OCI-LY7 (cell line): ENCODE data around the gene SCP2D1. TPM values are rescaled to one million over a fixed set of nuclear protein-coding genes. Genes with fewer than 3 reads are reported as not detected.

Source experiments
- Bru-seq: library from RNA; stranded (reverse); fragments of 400-500 nt; gene quantifications from one replicate; lab custom pipeline; 2021; lab: Mats Ljungman, UMichigan
- BruChase-seq, 2 experiments: library from RNA; stranded (reverse); fragments of 400-500 nt; gene quantifications; one replicate each; lab custom pipeline; 2021; lab: Mats Ljungman, UMichigan
- BruUV-seq: library from RNA; stranded (reverse); fragments of 400-500 nt; replicated peaks from 2 replicates; lab custom pipeline; 2021; lab: Mats Ljungman, UMichigan
- CTCF ChIA-PET: fragments of 300-600 bp; sonication (Branson Sonifier 250); formaldehyde crosslinking; loops from one replicate; lab custom pipeline; 2022; ENCODE audit warnings: antibody characterized with exemption; ENCODE audit not compliant: unreplicated experiment; lab: Charles Lee
- POLR2A ChIA-PET: fragments of 300-600 bp; sonication (Branson Sonifier 250); formaldehyde crosslinking; loops from one replicate; lab custom pipeline; 2022; ENCODE audit warnings: antibody characterized with exemption; lab: Charles Lee
- DNase-seq: peaks from one replicate; pipeline ENCODE4 v3.0.0-alpha.2; 2015; ENCODE audit warnings: low spot score
- H2AFZ ChIP-seq: fragments of 200-600 bp; sonication (generic), shearing (Covaris generic); 2 replicates; pipeline ENCODE4 v1.6.1; 2014; ENCODE audit warnings: mild to moderate bottlenecking, antibody characterized with exemption, low read length, moderate library complexity
- H3K27ac ChIP-seq: fragments of 200-600 bp; sonication (generic); 2 replicates; pipeline ENCODE4 v1.5.1; 2014; ENCODE audit warnings: mixed run types, low read depth, mild to moderate bottlenecking, moderate library complexity, low read length, inconsistent platforms; ENCODE audit not compliant: poor library complexity, severe bottlenecking
- H3K36me3 ChIP-seq: fragments of 200-600 bp; sonication (generic); 2 replicates; pipeline ENCODE4 v1.6.1; 2014; ENCODE audit warnings: mild to moderate bottlenecking, antibody characterized with exemption, low read length, moderate library complexity, mixed read lengths; ENCODE audit not compliant: insufficient read depth
- H3K4me1 ChIP-seq: fragments of 200-600 bp; sonication (generic); 2 replicates; pipeline ENCODE4 v1.5.1; 2014; ENCODE audit warnings: mild to moderate bottlenecking, low read length; ENCODE audit not compliant: insufficient read depth, poor library complexity, severe bottlenecking
- H3K4me2 ChIP-seq: fragments of 200-600 bp; sonication (generic); 2 replicates; pipeline ENCODE4 v1.6.1; 2014; ENCODE audit warnings: mild to moderate bottlenecking, low read length
- H3K4me3 ChIP-seq: fragments of 200-600 bp; sonication (generic); 2 replicates; pipeline ENCODE4 v1.5.1; 2014; ENCODE audit warnings: mild to moderate bottlenecking, low read depth, low read length; ENCODE audit not compliant: poor library complexity, severe bottlenecking
- H3K79me2 ChIP-seq: fragments of 200-600 bp; sonication (generic); 2 replicates; pipeline ENCODE4 v1.6.1; 2016; ENCODE audit warnings: low read depth, mild to moderate bottlenecking, low read length, moderate library complexity, mixed read lengths; ENCODE audit not compliant: insufficient read depth
- H3K9me2 ChIP-seq: fragments of 200-600 bp; sonication (generic); 2 replicates; pipeline ENCODE4 v1.6.1; 2016; ENCODE audit warnings: mild to moderate bottlenecking, low read length, mixed read lengths; ENCODE audit not compliant: insufficient read depth
- H3K9me3 ChIP-seq: fragments of 200-600 bp; sonication (generic); 2 replicates; pipeline ENCODE4 v1.6.1; 2014; ENCODE audit warnings: mild to moderate bottlenecking, mixed run types, low read length, mixed read lengths
- H4K20me1 ChIP-seq: fragments of 200-600 bp; sonication (generic); 2 replicates; pipeline ENCODE4 v1.6.1; 2014; ENCODE audit warnings: mild to moderate bottlenecking, antibody characterized with exemption, low read length, moderate library complexity, mixed read lengths; ENCODE audit not compliant: insufficient read depth
- EZH2phosphoT487 ChIP-seq: fragments of 200-600 bp; sonication (generic); IDR thresholded peaks from 2 replicates; pipeline ENCODE4 v1.6.1; 2018; ENCODE audit warnings: low read depth, borderline replicate concordance, mild to moderate bottlenecking, mixed run types, antibody characterized with exemption, low read length, moderate library complexity, mixed read lengths
- intact Hi-C: fragments of 100-400 bp; cut with micrococcal nuclease; formaldehyde crosslinking; loops from one replicate; pipeline ENCODE4 v1.10.0; 2022; ENCODE audit not compliant: unreplicated experiment
- long read RNA-seq: library from polyadenylated mRNA; stranded (forward); transcript quantifications from one replicate; pipeline ENCODE4 v2.0.0, GENCODE V29; 2022
- total RNA-seq, 2 experiments: library from RNA; depleted of rRNA in 1 of 2; stranded (reverse); fragments of >200 nt in 1 of 2; shearing (Covaris generic) in 1 of 2; gene quantifications; 2 replicates each; pipeline ENCODE4 v1.2.3, GENCODE V29; 2014 to 2022
- TF ChIP-seq, protein P1 (sequence below): fragments of 200-600 bp; sonication (generic); conservative IDR thresholded peaks from 2 replicates; pipeline ENCODE4 v1.5.1; 2014; ENCODE audit warnings: mild to moderate bottlenecking, antibody characterized with exemption, low read length, moderate library complexity, mixed read lengths

The SCP2D1 gene
- total RNA-seq (2014; rRNA removed; shearing (Covaris generic)) (not detected in 2 replicates), total RNA-seq (2022) (not detected in 2 replicates), Bru-seq, nascent RNA (not detected), BruChase-seq, experiment 1, labeled RNA remaining after a 6-hour chase (not detected), BruChase-seq, experiment 2, labeled RNA remaining after a 2-hour chase (not detected)
- long read RNA-seq = 0 reads

DNA sequence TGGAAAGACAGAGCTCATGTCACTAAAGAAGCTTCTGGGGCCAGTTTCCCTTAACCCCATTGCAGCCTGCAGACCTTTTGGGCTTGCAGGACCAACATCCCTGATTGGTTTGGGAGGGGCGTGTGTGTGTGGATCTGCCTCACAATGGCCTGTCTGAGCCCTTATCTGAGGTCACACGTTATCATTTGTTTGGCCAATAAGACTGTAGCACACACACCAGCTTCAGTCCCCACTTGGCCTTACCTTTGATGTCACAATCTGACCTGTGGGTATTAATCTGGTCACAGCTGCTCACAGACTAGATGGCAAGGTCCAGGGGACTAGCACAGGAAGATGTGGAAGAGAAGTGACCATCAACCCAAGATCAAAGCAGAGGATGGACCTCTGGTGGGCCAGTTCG, at the start of gene SCP2D1:
SCP2D1 (plus strand) TSS at position 301 of the 400 bp plus-strand sequence; CDS start at position 334, 33 bp downstream.
- no peak for DNase-seq
- BruUV-seq = no TSS peak
- TF ChIP-seq EZH2phosphoT487 = no peak
- TF ChIP-seq, protein P1, sequence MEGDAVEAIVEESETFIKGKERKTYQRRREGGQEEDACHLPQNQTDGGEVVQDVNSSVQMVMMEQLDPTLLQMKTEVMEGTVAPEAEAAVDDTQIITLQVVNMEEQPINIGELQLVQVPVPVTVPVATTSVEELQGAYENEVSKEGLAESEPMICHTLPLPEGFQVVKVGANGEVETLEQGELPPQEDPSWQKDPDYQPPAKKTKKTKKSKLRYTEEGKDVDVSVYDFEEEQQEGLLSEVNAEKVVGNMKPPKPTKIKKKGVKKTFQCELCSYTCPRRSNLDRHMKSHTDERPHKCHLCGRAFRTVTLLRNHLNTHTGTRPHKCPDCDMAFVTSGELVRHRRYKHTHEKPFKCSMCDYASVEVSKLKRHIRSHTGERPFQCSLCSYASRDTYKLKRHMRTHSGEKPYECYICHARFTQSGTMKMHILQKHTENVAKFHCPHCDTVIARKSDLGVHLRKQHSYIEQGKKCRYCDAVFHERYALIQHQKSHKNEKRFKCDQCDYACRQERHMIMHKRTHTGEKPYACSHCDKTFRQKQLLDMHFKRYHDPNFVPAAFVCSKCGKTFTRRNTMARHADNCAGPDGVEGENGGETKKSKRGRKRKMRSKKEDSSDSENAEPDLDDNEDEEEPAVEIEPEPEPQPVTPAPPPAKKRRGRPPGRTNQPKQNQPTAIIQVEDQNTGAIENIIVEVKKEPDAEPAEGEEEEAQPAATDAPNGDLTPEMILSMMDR = no peak
- Histone ChIP-seq H4K20me1 (no peaks in the 10 kb centered on the region), H3K9me2 (no peaks in the 10 kb centered on the region), H2AFZ (no peak within 1 kb of the TSS), H3K36me3 (no peaks in the 10 kb centered on the region), H3K79me2 (no peaks in the 10 kb centered on the region), H3K9me3 (no peaks in the 10 kb centered on the region), H3K4me1 (no peaks in the 10 kb centered on the region), H3K4me2 (no peak within 1 kb of the TSS), H3K27ac (no peak within 1 kb of the TSS), H3K4me3 (no peak within 1 kb of the TSS)
- POLR2A ChIA-PET = interaction anchor here (0.6 kb wide), 2 partner anchors 33 to 352 kb away, joined by 3 read pairs; no protein-coding TSS in a partner anchor
- CTCF ChIA-PET = no interaction called here
- intact Hi-C loops = no loop called here

DNA sequence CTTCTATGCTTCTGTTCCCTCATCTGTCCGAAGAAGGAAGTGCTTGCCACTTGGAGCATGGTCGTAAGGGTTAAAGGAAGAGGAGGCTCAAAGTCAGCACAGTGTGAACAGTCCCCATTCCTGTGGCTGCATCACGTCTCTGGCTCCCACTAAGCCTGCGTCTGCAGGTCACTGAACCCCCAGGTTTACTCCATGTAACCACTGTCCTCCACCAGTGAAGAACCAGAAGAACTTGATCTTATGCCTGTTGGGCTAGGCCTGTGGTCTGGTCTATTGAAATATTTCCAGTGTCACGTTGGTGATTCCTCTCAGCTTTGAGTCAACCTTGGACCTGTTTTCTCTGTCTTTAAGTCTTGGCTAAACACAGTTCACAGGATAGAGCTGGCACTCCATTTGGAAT, 45.9 kb upstream of the SCP2D1 start:
- TF ChIP-seq, protein P1 = no peak
- no peak for TF ChIP-seq EZH2phosphoT487
- H3K4me3 ChIP-seq = no peak overlapping the region
- BruUV-seq = no TSS peak
- no peak overlapping the region for H3K4me2 ChIP-seq
- no peaks in the 10 kb centered on the region for H3K9me3 ChIP-seq
- H3K4me1 ChIP-seq = no peaks in the 10 kb centered on the region
- H3K27ac ChIP-seq = no peak overlapping the region
- intact Hi-C loops = no loop called here
- H3K36me3 ChIP-seq = no peaks in the 10 kb centered on the region
- no peak for DNase-seq
- no peaks in the 10 kb centered on the region for H4K20me1 ChIP-seq
- H3K9me2 ChIP-seq = no peaks in the 10 kb centered on the region
- H2AFZ ChIP-seq = no peak overlapping the region
- ChIA-PET CTCF (no interaction called here), POLR2A (no interaction called here)
- H3K79me2 ChIP-seq = no peaks in the 10 kb centered on the region

GRCh38 chr20:18773566-18773965, 40.0 kb upstream of the SCP2D1 start:
- CTCF ChIA-PET = no interaction called here
- H4K20me1 ChIP-seq = no peaks in the 10 kb centered on the region
- BruUV-seq = no TSS peak
- no peak overlapping the region for H3K4me3 ChIP-seq
- no peaks in the 10 kb centered on the region for H3K36me3 ChIP-seq
- H3K9me3 ChIP-seq = no peaks in the 10 kb centered on the region
- POLR2A ChIA-PET = no interaction called here
- intact Hi-C loops = no loop called here
- H3K79me2 ChIP-seq = no peaks in the 10 kb centered on the region
- no peaks in the 10 kb centered on the region for H3K4me1 ChIP-seq
- H3K27ac ChIP-seq = no peak overlapping the region
- DNase-seq = no peak
- no peak overlapping the region for H3K4me2 ChIP-seq
- no peak overlapping the region for H2AFZ ChIP-seq
- TF ChIP-seq, protein P1 = no peak
- TF ChIP-seq EZH2phosphoT487 = no peak
- no peaks in the 10 kb centered on the region for H3K9me2 ChIP-seq
